CD4-positive, alpha-beta T cell treated with Interleukin-21 for 1 hour (primary cell): ENCODE data around the gene IL17C.

Experiments used
- DNase-seq: peaks from one replicate; pipeline ENCODE4 v3.0.0-alpha.2; 2020

IL17C gene

DNA sequence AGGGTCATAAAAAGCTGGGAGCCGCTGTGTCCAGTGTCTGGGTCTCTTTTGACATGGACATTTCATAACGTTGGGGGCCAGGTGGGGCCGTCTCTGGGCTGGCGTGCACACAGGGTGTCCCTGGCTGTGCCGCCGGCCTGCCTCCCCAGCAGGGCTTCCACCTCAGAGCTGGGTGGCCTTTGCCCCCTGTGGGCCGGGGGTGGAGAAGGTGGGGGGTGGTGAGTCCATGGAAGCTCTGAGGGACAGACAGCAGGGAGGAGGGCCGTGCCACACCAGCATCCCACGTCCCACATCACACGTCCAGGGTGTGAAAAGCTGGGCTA, 48.8 kb downstream of the IL17C start:
- DNase-seq, result no peak

DNA sequence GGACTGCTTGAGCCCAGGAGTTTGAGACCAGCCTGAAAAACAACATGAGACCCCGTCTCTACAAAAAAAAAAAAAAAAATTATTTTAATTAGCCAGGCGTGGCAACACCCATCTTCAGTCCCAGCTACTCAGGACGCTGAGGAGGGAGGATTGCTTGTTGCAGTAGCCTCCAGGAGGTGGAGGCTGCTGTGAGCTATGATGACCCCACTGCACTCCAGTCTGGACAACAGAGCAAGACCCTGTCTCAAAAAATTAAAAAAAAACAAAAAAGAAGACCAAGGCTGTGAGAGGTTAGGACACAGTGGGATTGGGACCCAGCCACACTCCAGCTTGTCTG, 49.3 kb downstream of the IL17C start:
- no peak for DNase-seq

DNA sequence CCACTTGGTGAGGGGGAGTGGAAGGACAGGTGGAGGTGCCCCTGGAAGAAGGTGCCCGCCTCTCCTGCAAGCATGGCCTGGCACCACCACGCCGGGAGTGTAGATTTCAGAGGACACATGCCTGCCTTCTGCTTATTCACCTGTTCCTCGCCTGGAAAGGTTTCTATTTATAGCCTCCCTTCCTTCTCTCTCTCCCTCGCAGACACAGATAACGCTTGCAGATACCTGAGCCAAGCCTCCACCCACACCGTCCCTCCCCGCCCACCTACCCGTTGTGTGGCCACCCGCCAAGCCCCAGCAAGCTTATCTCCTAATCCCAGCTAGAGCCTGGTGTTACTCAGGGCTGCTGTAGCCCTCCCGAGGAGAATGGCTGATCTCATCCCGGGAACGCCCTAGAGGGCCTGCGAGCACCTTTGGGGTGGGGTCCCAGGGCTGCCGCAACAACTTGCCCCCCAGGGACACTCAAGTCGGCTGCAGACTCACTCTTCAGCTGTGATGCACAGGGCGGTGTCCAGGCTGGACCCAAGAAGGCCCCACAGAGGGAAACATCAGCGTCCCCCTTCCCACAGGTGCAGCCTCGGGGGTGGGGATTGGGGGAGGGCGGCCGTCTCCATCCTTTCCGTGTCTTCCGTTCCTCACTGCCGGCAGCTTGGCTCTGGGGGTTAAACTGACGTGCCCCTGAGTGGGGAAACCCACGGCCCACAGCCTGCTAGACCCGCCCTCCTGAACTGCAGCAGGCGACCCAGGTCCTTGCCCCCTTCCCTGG, 49.8 kb downstream of the IL17C start:
- no peak for DNase-seq
